Calu3 (cell line): ENCODE data around the gene LTC4S. TPM values are rescaled to one million over a fixed set of nuclear protein-coding genes. Genes with fewer than 3 reads are reported as not detected.

Experiments used
- BruUV-seq: library from RNA; stranded (reverse); fragments of 400-500 nt; replicated peaks from 2 replicates; lab custom pipeline; 2021; lab: Mats Ljungman, UMichigan
- CTCF ChIA-PET: fragments of 300-600 bp; sonication (Branson Sonifier 250); formaldehyde crosslinking; loops from one replicate; lab custom pipeline; 2022; ENCODE audit warnings: antibody characterized with exemption; lab: Charles Lee
- DNase-seq: peaks from one replicate; pipeline ENCODE4 v3.0.0; 2022
- H3K27ac Mint-ChIP-seq: one replicate; pipeline ENCODE4 v1.8.0; 2022; ENCODE audit warnings: mixed read lengths; ENCODE audit not compliant: unreplicated experiment
- H3K27me3 Mint-ChIP-seq: one replicate; pipeline ENCODE4 v1.8.0; 2022; ENCODE audit warnings: mixed read lengths; ENCODE audit not compliant: unreplicated experiment
- H3K36me3 Mint-ChIP-seq: one replicate; pipeline ENCODE4 v1.8.0; 2022; ENCODE audit warnings: mild to moderate bottlenecking, moderate library complexity, mixed read lengths; ENCODE audit not compliant: insufficient read depth, unreplicated experiment
- H3K4me1 Mint-ChIP-seq: one replicate; pipeline ENCODE4 v1.8.0; 2022; ENCODE audit warnings: mild to moderate bottlenecking, low read depth, mixed read lengths; ENCODE audit not compliant: unreplicated experiment
- H3K4me3 Mint-ChIP-seq: one replicate; pipeline ENCODE4 v1.8.0; 2022; ENCODE audit warnings: mild to moderate bottlenecking, low read depth, moderate library complexity, mixed read lengths; ENCODE audit not compliant: unreplicated experiment
- H3K9me3 Mint-ChIP-seq: one replicate; pipeline ENCODE4 v1.8.0; 2022; ENCODE audit warnings: low read depth, mixed read lengths; ENCODE audit not compliant: unreplicated experiment
- CTCF ChIP-seq: fragments of 200-600 bp; IDR thresholded peaks from one replicate; pipeline ENCODE4 v1.8.0; 2022; ENCODE audit warnings: antibody characterized with exemption; ENCODE audit not compliant: unreplicated experiment
- intact Hi-C: fragments of 100-400 bp; cut with micrococcal nuclease; formaldehyde crosslinking; loops from one replicate; pipeline ENCODE4 v1.10.0; 2022; ENCODE audit not compliant: unreplicated experiment
- total RNA-seq: library from RNA; stranded (reverse); gene quantifications from 2 replicates; pipeline ENCODE4 v1.2.3, GENCODE V29; 2022

Gene LTC4S
- total RNA-seq, 1 experiment from 2014 or later, result 4.9 TPM

- CTCF ChIA-PET, result no interaction called here
- no peak for TF ChIP-seq CTCF
- intact Hi-C loops, result no loop called here
- Mint-ChIP-seq H3K4me1 (no peaks in the 10 kb centered on the region), H3K9me3 (no peaks in the 10 kb centered on the region), H3K27ac (no peak overlapping the region), H3K27me3 (no peaks in the 10 kb centered on the region), H3K4me3 (no peak overlapping the region), H3K36me3 (peaks cover 62% of the 10 kb centered on the region)
- BruUV-seq, result no TSS peak
- DNase-seq, result no peak
These were observed 20.1 kb upstream of the LTC4S start for GRCh38 chr5:179773686-179774040.

GRCh38 chr5:179774442-179774841 is 19.3 kb upstream of the LTC4S start:
- BruUV-seq, result no TSS peak
- no peaks in the 10 kb centered on the region for H3K27me3 Mint-ChIP-seq
- CTCF ChIA-PET, result interaction anchor here (0.7 to 1.4 kb wide), 2 partner anchors 11 to 62 kb away, joined by 4 read pairs; no protein-coding TSS in a partner anchor
- H3K9me3 Mint-ChIP-seq, result no peaks in the 10 kb centered on the region
- DNase-seq, result no peak
- intact Hi-C loops, result no loop called here
- no peak overlapping the region for H3K4me3 Mint-ChIP-seq
- no peak overlapping the region for H3K27ac Mint-ChIP-seq
- H3K4me1 Mint-ChIP-seq, result no peaks in the 10 kb centered on the region
- no peak for TF ChIP-seq CTCF
- peaks cover 61% of the 10 kb centered on the region for H3K36me3 Mint-ChIP-seq

GRCh38 chr5:179776411-179776938 is 17.3 kb upstream of the LTC4S start:
- no peak for TF ChIP-seq CTCF
- no TSS peak for BruUV-seq
- Mint-ChIP-seq H3K4me1 (no peaks in the 10 kb centered on the region), H3K27ac (no peak overlapping the region), H3K4me3 (no peak overlapping the region), H3K27me3 (no peaks in the 10 kb centered on the region), H3K9me3 (no peaks in the 10 kb centered on the region), H3K36me3 (peaks cover 58% of the 10 kb centered on the region)
- intact Hi-C loops, result no loop called here
- CTCF ChIA-PET, result interaction anchor here (0.6 to 1.8 kb wide), 2 partner anchors 9 to 733 kb away, joined by 3 to 13 read pairs; no protein-coding TSS in a partner anchor
- no peak for DNase-seq

- H3K9me3 Mint-ChIP-seq, result no peaks in the 10 kb centered on the region
- peaks cover 50% of the 10 kb centered on the region for H3K36me3 Mint-ChIP-seq
- no TSS peak for BruUV-seq
- H3K27me3 Mint-ChIP-seq, result no peaks in the 10 kb centered on the region
- intact Hi-C loops, result no loop called here
- no peak for DNase-seq
- no peak for TF ChIP-seq CTCF
- H3K4me3 Mint-ChIP-seq, result no peak overlapping the region
- CTCF ChIA-PET, result interaction anchor here (0.6 to 1.8 kb wide), 2 partner anchors 10 to 732 kb away, joined by 3 to 13 read pairs; no protein-coding TSS in a partner anchor
- no peaks in the 10 kb centered on the region for H3K4me1 Mint-ChIP-seq
- no peak overlapping the region for H3K27ac Mint-ChIP-seq
These were observed 16.3 kb upstream of the LTC4S start for GRCh38 chr5:179777456-179777855.
